CD14-positive monocyte (primary cell): Measurements from ENCODE around the gene SDC4. TPM values are rescaled to one million over a fixed set of nuclear protein-coding genes. Genes with fewer than 3 reads are reported as not detected.
A peak's percentile ranks its signal among the peaks of the same experiment; 100 is the strongest.

Experiments
- DNase-seq, 3 donors: peaks; one replicate each; pipeline ENCODE4 v3.0.0-alpha.2; 2011 to 2022
- H2AFZ ChIP-seq: 2 replicates; pipeline ENCODE4 v1.6.0; 2012; ENCODE audit warnings: mild to moderate bottlenecking, low read depth, low read length, inconsistent platforms; ENCODE audit not compliant: insufficient read depth, poor library complexity, severe bottlenecking
- H3K27ac ChIP-seq, 2 donors: 1 replicate in 1 of 2; 2 replicates in 1 of 2; pipeline ENCODE4 v1.5.1; 2012 to 2013; ENCODE audit warnings: low read length in 2 of 2, control low read depth in 1 of 2, inconsistent platforms in 1 of 2, low read depth in 1 of 2, mild to moderate bottlenecking in 1 of 2
- H3K27me3 ChIP-seq, 2 donors: one replicate each; pipeline versions ENCODE4 v1.6.0 to v1.6.1; 2011 to 2013; ENCODE audit warnings: low read length in 2 of 2; ENCODE audit not compliant: control insufficient read depth in 2 of 2, insufficient read depth in 2 of 2
- H3K36me3 ChIP-seq, 2 donors: replicated peaks in 1 of 2; 1 replicate in 1 of 2; 2 replicates in 1 of 2; pipeline versions ENCODE4 v1.5.1 to v1.6.1; 2012 to 2013; ENCODE audit warnings: low read length in 2 of 2, control low read depth in 1 of 2, inconsistent platforms in 1 of 2, mild to moderate bottlenecking in 1 of 2; ENCODE audit not compliant: insufficient read depth in 2 of 2, control insufficient read depth in 1 of 2
- H3K4me1 ChIP-seq, 2 donors: 1 replicate in 1 of 2; 2 replicates in 1 of 2; pipeline versions ENCODE4 v1.5.1 to v1.6.1; 2012 to 2013; ENCODE audit warnings: low read length in 2 of 2, control low read depth in 1 of 2, inconsistent platforms in 1 of 2, mild to moderate bottlenecking in 1 of 2, moderate library complexity in 1 of 2; ENCODE audit not compliant: insufficient read depth in 2 of 2, control insufficient read depth in 1 of 2
- H3K4me2 ChIP-seq: replicated peaks from 2 replicates; pipeline ENCODE3; 2012; ENCODE audit warnings: low read length, moderate library complexity, mild to moderate bottlenecking; ENCODE audit not compliant: poor library complexity, severe bottlenecking; ENCODE audit errors: extremely low read depth
- H3K4me3 ChIP-seq, 3 experiments: fragments of 200-600 bp in 1 of 3; sonication (generic) in 1 of 3; replicated peaks in 1 of 3; 1 replicate in 2 of 3; 2 replicates in 1 of 3; pipeline ENCODE4 v1.5.1; 2011 to 2013; ENCODE audit warnings: low read length in 3 of 3, mild to moderate bottlenecking in 3 of 3, control low read depth in 2 of 3, low read depth in 2 of 3, inconsistent platforms in 1 of 3, moderate library complexity in 1 of 3
- H3K79me2 ChIP-seq: 2 replicates; pipeline ENCODE4 v1.6.0; 2012; ENCODE audit warnings: mild to moderate bottlenecking, control low read depth, inconsistent platforms, low read length, moderate library complexity; ENCODE audit not compliant: insufficient read depth
- H3K9ac ChIP-seq: 2 replicates; pipeline ENCODE4 v1.6.0; 2017; ENCODE audit warnings: low read length, mild to moderate bottlenecking; ENCODE audit not compliant: insufficient read depth, poor library complexity, severe bottlenecking
- H3K9me3 ChIP-seq, 2 donors: replicated peaks in 1 of 2; 1 replicate in 1 of 2; 2 replicates in 1 of 2; pipeline versions ENCODE4 v1.5.1 to v1.6.1; 2012 to 2013; ENCODE audit warnings: low read length in 2 of 2, control low read depth in 1 of 2; ENCODE audit not compliant: control insufficient read depth in 1 of 2, insufficient read depth in 1 of 2
- H4K20me1 ChIP-seq: 2 replicates; pipeline ENCODE4 v1.6.0; 2012; ENCODE audit warnings: mild to moderate bottlenecking, low read length, control low read depth, moderate library complexity; ENCODE audit not compliant: insufficient read depth
- H3K27ac Mint-ChIP-seq, 7 donors: one replicate each; pipeline ENCODE4 v1.8.0; 2020; ENCODE audit warnings: mild to moderate bottlenecking in 7 of 7, mixed read lengths in 7 of 7, moderate library complexity in 6 of 7, inconsistent platforms in 2 of 7
- H3K27me3 Mint-ChIP-seq, 3 donors: one replicate each; pipeline ENCODE4 v1.8.0; 2021 to 2022; ENCODE audit warnings: low read depth in 3 of 3, mild to moderate bottlenecking in 3 of 3, mixed read lengths in 3 of 3, moderate library complexity in 3 of 3, inconsistent platforms in 1 of 3
- H3K36me3 Mint-ChIP-seq, 2 donors: one replicate each; pipeline ENCODE4 v1.8.0; 2020; ENCODE audit warnings: mixed read lengths in 2 of 2, inconsistent platforms in 1 of 2, mild to moderate bottlenecking in 1 of 2
- H3K4me1 Mint-ChIP-seq: one replicate; pipeline ENCODE4 v1.8.0; 2020; ENCODE audit warnings: mild to moderate bottlenecking, mixed read lengths
- H3K4me3 Mint-ChIP-seq, 2 donors: one replicate each; pipeline ENCODE4 v1.8.0; 2020; ENCODE audit warnings: mild to moderate bottlenecking in 2 of 2, mixed read lengths in 2 of 2, moderate library complexity in 1 of 2
- H3K9me3 Mint-ChIP-seq, 7 donors: one replicate each; pipeline ENCODE4 v1.8.0; 2020 to 2022; ENCODE audit warnings: mixed read lengths in 7 of 7, mild to moderate bottlenecking in 6 of 7, moderate library complexity in 6 of 7, inconsistent platforms in 2 of 7
- CTCF ChIP-seq: fragments of 200-600 bp; IDR thresholded peaks from one replicate; pipeline ENCODE4 v1.8.0; 2022; ENCODE audit warnings: antibody characterized with exemption, mild to moderate bottlenecking
- WGBS: methylation state at CpG from one replicate; pipeline ENCODE4 v1.1.5; 2013; ENCODE audit warnings: missing lambda C conversion rate; ENCODE audit not compliant: insufficient coverage; 5-methylcytosine and 5-hydroxymethylcytosine counted together
- intact Hi-C, 2 donors: fragments of 100-400 bp; cut with micrococcal nuclease; formaldehyde crosslinking; loops; one replicate each; pipeline versions ENCODE4 v1.15.0 to v1.15.1; 2023
- polyA plus RNA-seq, 3 donors: library from polyadenylated mRNA; depleted of rRNA in 1 of 3; unstranded in 2 of 3; stranded (reverse) in 1 of 3; fragments of 300-500 nt in 2 of 3; fragments of >200 nt in 1 of 3; fragmentation: Illumina TruSeq in 2 of 3; gene quantifications; 1 replicate in 2 of 3; 2 replicates in 1 of 3; pipeline ENCODE4 v1.2.3, GENCODE V29; 2012 to 2021

The SDC4 gene
- polyA plus RNA-seq, 3 donors, result 1.6 to 5.1 (median 1.9) TPM

GRCh38 chr20:45359406-45360148 lies 11.4 kb upstream of the SDC4 start:
- peaks cover 53% of the 10 kb centered on the region for H3K4me1 Mint-ChIP-seq
- no peak overlapping the region for H2AFZ ChIP-seq
- peaks cover 13% of the 10 kb centered on the region for H4K20me1 ChIP-seq
- no peak overlapping the region for H3K4me3 Mint-ChIP-seq
- TF ChIP-seq CTCF, result no peak
- no peak for DNase-seq
- H3K4me2 ChIP-seq, result no peak overlapping the region
- H3K9me3 ChIP-seq, result no peaks in the 10 kb centered on the region
- H3K9ac ChIP-seq, result no peak overlapping the region
- no peak overlapping the region for H3K27ac ChIP-seq
- H3K79me2 ChIP-seq, result peaks cover 11% of the 10 kb centered on the region
- H3K27me3 ChIP-seq, result no peaks in the 10 kb centered on the region
- no peaks in the 10 kb centered on the region for H3K36me3 ChIP-seq
- no peak overlapping the region for H3K4me3 ChIP-seq
- 94% methylated on average over 5 of the region's 9 CpGs for WGBS
- peaks cover 0 to 2% (median 0%) of the 10 kb centered on the region in 3 donors for H3K27me3 Mint-ChIP-seq
- no peak overlapping the region for H3K27ac Mint-ChIP-seq
- peaks cover 0 to 3% (median 0%) of the 10 kb centered on the region in 7 donors for H3K9me3 Mint-ChIP-seq
- intact Hi-C loops, result loop anchor here in 1 of 2 donors (5.0 kb wide), 1 partner anchor 37 kb away; no protein-coding TSS in a partner anchor
- peaks cover 46 to 61% of the 10 kb centered on the region in 2 donors for H3K4me1 ChIP-seq
- H3K36me3 Mint-ChIP-seq, result no peaks in the 10 kb centered on the region

GRCh38 chr20:45359069-45359405 lies 10.8 kb upstream of the SDC4 start:
- no peaks in the 10 kb centered on the region for H3K36me3 ChIP-seq
- TF ChIP-seq CTCF, result no peak
- no peak for DNase-seq
- H3K27me3 ChIP-seq, result no peaks in the 10 kb centered on the region
- H3K9me3 ChIP-seq, result no peaks in the 10 kb centered on the region
- no peak overlapping the region for H3K9ac ChIP-seq
- no peak overlapping the region for H3K4me3 ChIP-seq
- Mint-ChIP-seq H3K27me3 (peaks cover 0 to 2% (median 0%) of the 10 kb centered on the region in 3 donors), H3K9me3 (peaks cover 0 to 3% (median 0%) of the 10 kb centered on the region in 7 donors), H3K4me3 (no peak overlapping the region), H3K4me1 (peaks cover 52% of the 10 kb centered on the region), H3K27ac (peak overlapping the region in 1 of 7 donors; percentile 24), H3K36me3 (no peaks in the 10 kb centered on the region)
- H3K4me2 ChIP-seq, result no peak overlapping the region
- H3K27ac ChIP-seq, result no peak overlapping the region
- H2AFZ ChIP-seq, result no peak overlapping the region
- intact Hi-C loops, result no loop called here
- peaks cover 8% of the 10 kb centered on the region for H3K79me2 ChIP-seq
- H4K20me1 ChIP-seq, result peaks cover 8% of the 10 kb centered on the region
- 75% methylated on average over 2 of the region's 7 CpGs for WGBS
- H3K4me1 ChIP-seq, result peaks cover 44 to 57% of the 10 kb centered on the region in 2 donors
